Parathyroid adenoma (tissue), 2 donors: ENCODE results near the gene LRP1-AS.
A peak's percentile ranks its signal among the peaks of the same experiment; 100 is the strongest.
"Not testable (repeated sequence)": the region's sequence is repeated elsewhere in the genome, so short reads cannot be mapped to it uniquely, and the experiment has no call there.

Experiments used
- H2AFZ ChIP-seq: fragments of 300-600 bp; sonication (generic); one replicate; pipeline ENCODE4 v1.7.0; 2017; ENCODE audit warnings: antibody characterized with exemption, mild to moderate bottlenecking
- H3K27ac ChIP-seq: fragments of 300-600 bp; sonication (generic); one replicate; pipeline ENCODE4 v1.7.0; 2017
- H3K27me3 ChIP-seq: fragments of 300-600 bp; sonication (generic); one replicate; pipeline ENCODE4 v1.7.0; 2017; ENCODE audit warnings: low read length; ENCODE audit not compliant: control insufficient read depth, insufficient read depth
- H3K36me3 ChIP-seq: fragments of 300-600 bp; sonication (generic); one replicate; pipeline ENCODE4 v1.7.0; 2017; ENCODE audit warnings: low read length; ENCODE audit not compliant: control insufficient read depth, insufficient read depth
- H3K4me1 ChIP-seq: fragments of 300-600 bp; sonication (generic); one replicate; pipeline ENCODE4 v1.7.0; 2017; ENCODE audit warnings: control low read depth
- H3K4me2 ChIP-seq: fragments of 300-600 bp; sonication (generic); one replicate; pipeline ENCODE4 v1.7.0; 2017; ENCODE audit warnings: low read length
- H3K4me3 ChIP-seq: fragments of 300-600 bp; sonication (generic); one replicate; pipeline ENCODE4 v1.7.0; 2017; ENCODE audit warnings: low read depth, low read length
- H3K79me2 ChIP-seq: fragments of 300-600 bp; sonication (generic); one replicate; pipeline ENCODE4 v1.7.0; 2017; ENCODE audit warnings: control low read depth
- H3K9ac ChIP-seq: fragments of 300-600 bp; sonication (generic); one replicate; pipeline ENCODE4 v1.7.0; 2017; ENCODE audit warnings: mild to moderate bottlenecking
- H3K9me3 ChIP-seq: fragments of 300-600 bp; sonication (generic); one replicate; pipeline ENCODE4 v1.7.0; 2017; ENCODE audit warnings: low read length; ENCODE audit not compliant: control insufficient read depth
- TF ChIP-seq, protein P1 (sequence below): fragments of 300-600 bp; sonication (generic); IDR thresholded peaks from one replicate; pipeline ENCODE4 v1.7.0; 2017; ENCODE audit warnings: antibody characterized with exemption, mild to moderate bottlenecking
- donor health status: primary hyperparathyroidism.

The LRP1-AS gene

GRCh38 chr12:57126561-57126960 is 20.9 kb downstream of the LRP1-AS start:
- Histone ChIP-seq H3K27me3 (no peaks in the 10 kb centered on the region), H3K4me2 (no peak overlapping the region), H3K27ac (peak overlapping the region; percentile 98), H3K36me3 (no peaks in the 10 kb centered on the region), H3K79me2 (peaks cover 5% of the 10 kb centered on the region), H2AFZ (peak overlapping the region; percentile 100), H3K4me3 (no peak overlapping the region), H3K9ac (no peak overlapping the region), H3K4me1 (no peaks in the 10 kb centered on the region), H3K9me3 (no peaks in the 10 kb centered on the region)
- TF ChIP-seq, protein P1, sequence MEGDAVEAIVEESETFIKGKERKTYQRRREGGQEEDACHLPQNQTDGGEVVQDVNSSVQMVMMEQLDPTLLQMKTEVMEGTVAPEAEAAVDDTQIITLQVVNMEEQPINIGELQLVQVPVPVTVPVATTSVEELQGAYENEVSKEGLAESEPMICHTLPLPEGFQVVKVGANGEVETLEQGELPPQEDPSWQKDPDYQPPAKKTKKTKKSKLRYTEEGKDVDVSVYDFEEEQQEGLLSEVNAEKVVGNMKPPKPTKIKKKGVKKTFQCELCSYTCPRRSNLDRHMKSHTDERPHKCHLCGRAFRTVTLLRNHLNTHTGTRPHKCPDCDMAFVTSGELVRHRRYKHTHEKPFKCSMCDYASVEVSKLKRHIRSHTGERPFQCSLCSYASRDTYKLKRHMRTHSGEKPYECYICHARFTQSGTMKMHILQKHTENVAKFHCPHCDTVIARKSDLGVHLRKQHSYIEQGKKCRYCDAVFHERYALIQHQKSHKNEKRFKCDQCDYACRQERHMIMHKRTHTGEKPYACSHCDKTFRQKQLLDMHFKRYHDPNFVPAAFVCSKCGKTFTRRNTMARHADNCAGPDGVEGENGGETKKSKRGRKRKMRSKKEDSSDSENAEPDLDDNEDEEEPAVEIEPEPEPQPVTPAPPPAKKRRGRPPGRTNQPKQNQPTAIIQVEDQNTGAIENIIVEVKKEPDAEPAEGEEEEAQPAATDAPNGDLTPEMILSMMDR, result no peak

DNA sequence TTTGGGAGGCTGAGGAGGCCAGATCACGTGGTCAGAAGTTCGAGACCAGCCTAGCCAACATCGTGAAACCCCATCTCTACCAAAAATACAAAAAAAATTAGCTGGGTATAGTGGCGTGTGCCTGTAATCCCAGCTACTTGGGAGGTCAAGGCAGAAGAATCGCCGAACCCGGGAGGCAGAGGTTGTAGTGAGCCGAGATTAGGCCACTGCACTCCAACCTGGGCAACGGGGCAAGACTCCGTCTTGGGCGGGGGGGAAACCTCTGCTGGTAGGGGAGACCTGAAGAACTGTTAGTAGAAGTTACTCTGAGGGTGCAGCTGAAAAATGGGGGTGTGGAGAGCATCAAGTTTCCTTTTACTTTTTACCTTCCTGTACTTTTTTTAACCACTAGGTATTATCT is 21.4 kb downstream of the LRP1-AS start:
- TF ChIP-seq, protein P1, result no peak
- no peaks in the 10 kb centered on the region for H3K36me3 ChIP-seq
- no peak overlapping the region for H3K27ac ChIP-seq
- H3K27me3 ChIP-seq, result no peaks in the 10 kb centered on the region
- H3K9ac ChIP-seq, result no peak overlapping the region
- no peak overlapping the region for H3K4me2 ChIP-seq
- H3K9me3 ChIP-seq, result no peaks in the 10 kb centered on the region
- H3K4me3 ChIP-seq, result no peak overlapping the region
- H2AFZ ChIP-seq, result no peak overlapping the region
- peaks cover 5% of the 10 kb centered on the region for H3K79me2 ChIP-seq
- H3K4me1 ChIP-seq, result no peaks in the 10 kb centered on the region

GRCh38 chr12:57124261-57124877 is 23.1 kb downstream of the LRP1-AS start:
- H3K79me2 ChIP-seq, result peaks cover 5% of the 10 kb centered on the region
- no peak overlapping the region for H3K9ac ChIP-seq
- no peaks in the 10 kb centered on the region for H3K36me3 ChIP-seq
- TF ChIP-seq, protein P1, result peak; percentile 98
- H3K27ac ChIP-seq, result no peak overlapping the region
- no peak overlapping the region for H3K4me3 ChIP-seq
- peak overlapping the region; percentile 23 for H2AFZ ChIP-seq
- no peak overlapping the region for H3K4me2 ChIP-seq
- no peaks in the 10 kb centered on the region for H3K9me3 ChIP-seq
- H3K27me3 ChIP-seq, result no peaks in the 10 kb centered on the region
- no peaks in the 10 kb centered on the region for H3K4me1 ChIP-seq

DNA sequence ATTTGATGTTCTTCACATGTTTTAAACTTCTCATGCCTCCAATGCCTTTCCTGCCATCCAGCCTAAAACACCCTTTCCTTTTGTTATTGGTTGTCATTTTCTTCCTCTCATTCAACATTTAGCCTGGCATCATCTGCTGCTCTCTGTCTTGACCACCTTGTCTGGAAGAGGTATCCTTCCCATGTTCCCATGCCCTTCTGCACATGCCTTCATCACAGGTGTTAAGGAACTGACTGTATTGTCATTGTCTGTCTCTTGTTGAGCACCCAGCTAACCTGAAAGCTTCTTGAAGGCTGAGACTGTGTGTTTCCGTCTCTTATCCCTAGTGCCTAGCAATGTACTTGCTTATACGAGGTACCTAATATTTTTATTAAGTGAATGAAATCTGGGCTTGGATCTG is 23.6 kb downstream of the LRP1-AS start:
- TF ChIP-seq, protein P1, result no peak
- no peak overlapping the region for H3K27ac ChIP-seq
- H3K4me3 ChIP-seq, result no peak overlapping the region
- H2AFZ ChIP-seq, result peak overlapping the region; percentile 23
- no peaks in the 10 kb centered on the region for H3K27me3 ChIP-seq
- H3K79me2 ChIP-seq, result peaks cover 5% of the 10 kb centered on the region
- no peaks in the 10 kb centered on the region for H3K9me3 ChIP-seq
- H3K36me3 ChIP-seq, result no peaks in the 10 kb centered on the region
- no peaks in the 10 kb centered on the region for H3K4me1 ChIP-seq
- no peak overlapping the region for H3K4me2 ChIP-seq
- H3K9ac ChIP-seq, result no peak overlapping the region

DNA sequence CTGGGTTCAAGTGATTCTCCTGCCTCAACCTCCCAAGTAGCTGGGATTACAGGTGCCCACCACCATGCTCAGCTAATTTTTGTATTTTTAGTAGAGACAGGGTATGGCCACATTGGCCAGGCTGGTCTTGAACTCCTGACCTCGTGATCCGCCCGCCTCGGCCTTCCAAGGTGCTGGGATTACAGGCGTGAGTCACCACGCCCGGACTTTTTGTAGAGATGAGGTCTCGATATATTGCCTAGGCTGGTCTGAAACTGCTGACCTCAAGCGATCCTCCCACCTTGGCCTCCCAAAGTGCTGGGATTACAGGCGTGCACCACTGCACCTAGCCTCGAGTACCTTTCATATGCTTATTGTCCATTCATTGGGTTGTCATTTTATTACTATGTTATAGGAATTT is 26.7 kb downstream of the LRP1-AS start:
- H3K27me3 ChIP-seq, H3K36me3 ChIP-seq, H2AFZ ChIP-seq, H3K9me3 ChIP-seq, H3K27ac ChIP-seq, H3K4me2 ChIP-seq, H3K4me1 ChIP-seq, H3K79me2 ChIP-seq, H3K9ac ChIP-seq, H3K4me3 ChIP-seq: not testable (repeated sequence)
